ENCODE measurements around the gene TMEM238.

- TF ChIP-seq CTCF (IDR thresholded peaks at IDR 0.05): no peak
- no peak for TF ChIP-seq ZFX (IDR thresholded peaks at IDR 0.05; ENCODE audit: borderline replicate concordance)
Measured at GRCh38 chr19:55391702-55392615, 7.9 kb upstream of the TMEM238 start.
